ENCODE measurements around the gene CPT1C.

- TF ChIP-seq EHF (CRISPR knock-in tag; IDR thresholded peaks at IDR 0.05) = no peak
- no peak for TF ChIP-seq CTCF (IDR thresholded peaks at IDR 0.05)
- TF ChIP-seq CHD2 (IDR thresholded peaks at IDR 0.05; ENCODE audit: low read length, partially characterized antibody) = no peak
These were observed 30.5 kb upstream of the CPT1C start for GRCh38 chr19:49660338-49660961.
